ENCODE measurements around the gene CHST4. TPM values are rescaled to one million over a fixed set of nuclear protein-coding genes. Genes with fewer than 3 reads are reported as not detected.

Gene CHST4
- total and polyA plus RNA-seq, 2 of the 4 experiments (the other 2 are of a cell fraction) = not detected

DNA sequence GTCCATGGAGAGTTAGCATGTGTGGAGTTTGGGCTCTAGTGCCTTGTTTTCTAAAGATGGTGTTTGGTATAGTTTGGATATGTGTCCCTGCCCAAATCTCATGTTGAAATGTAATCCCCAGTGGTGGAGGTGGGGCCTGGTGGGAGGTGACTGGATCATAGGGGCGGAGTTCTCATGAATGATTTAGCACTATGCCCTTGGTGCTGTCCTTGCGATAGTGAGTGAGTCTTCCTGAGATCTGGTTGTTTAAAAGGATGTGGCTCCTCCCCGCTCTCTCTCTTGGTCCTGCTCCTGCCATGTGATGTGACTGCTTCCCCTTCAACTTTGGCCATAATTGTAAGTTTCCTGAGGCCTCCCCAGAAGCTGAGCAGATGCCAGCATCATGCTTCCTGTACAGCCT lies 28.2 kb upstream of the CHST4 start:
- H2AK9ac ChIP-seq (replicated peaks; ENCODE audit: low read depth, low read length, poor library complexity) = no peak overlapping the region
- no peak overlapping the region for H3K4me3 ChIP-seq (ENCODE audit: insufficient read depth, low read depth, low read length)
- H2BK5ac ChIP-seq (ENCODE audit: low read depth, low read length, poor library complexity, severe bottlenecking) = no peak overlapping the region
- H3K4me1 ChIP-seq (ENCODE audit: control insufficient read depth, insufficient read depth, low read length) = no peaks in the 10 kb centered on the region
- H3K9me3 ChIP-seq (ENCODE audit: control insufficient read depth, insufficient read depth, low read length) = no peaks in the 10 kb centered on the region
- H2BK120ac ChIP-seq (ENCODE audit: low read depth, low read length) = no peak overlapping the region
- intact Hi-C loops (cut with micrococcal nuclease) (loop anchor here (10.0 kb wide), 1 partner anchor 117 kb away; no protein-coding TSS in a partner anchor), in situ Hi-C loops (cut with MboI; ENCODE audit: low sequenced_read_pairs) (loop anchor here (25.0 kb wide), 1 partner anchor 711 kb away; no protein-coding TSS in a partner anchor), dilution Hi-C loops (cut with HindIII; ENCODE audit: low sequenced_read_pairs, unreplicated experiment) (no loop called here)
- H2AFZ ChIP-seq (replicated peaks; ENCODE audit: low read length, poor library complexity) = no peak overlapping the region
- no peaks in the 10 kb centered on the region for H3K36me3 ChIP-seq (ENCODE audit: control insufficient read depth, insufficient read depth, low read length)
- no peak overlapping the region for H2BK15ac ChIP-seq (ENCODE audit: low read depth, low read length)
- H3K23ac ChIP-seq (ENCODE audit: low read depth, low read length) = no peak overlapping the region
- H4K91ac ChIP-seq (ENCODE audit: insufficient read depth, low read depth, low read length) = no peak overlapping the region
- no peak overlapping the region for H2BK20ac ChIP-seq (ENCODE audit: low read depth, low read length)
- no CpG with 5 or more reads among the region's 3 CpGs for WGBS, 2 experiments (ENCODE audit: extremely low coverage in 2 of 2, insufficient read length in 1 of 2)
- no peak overlapping the region for H3K18ac ChIP-seq (ENCODE audit: low read depth, low read length)
- H3K14ac ChIP-seq (replicated peaks; ENCODE audit: low read depth, low read length) = no peak overlapping the region
- H4K20me1 ChIP-seq (ENCODE audit: insufficient read depth, low read length) = no peaks in the 10 kb centered on the region
- H3K27ac ChIP-seq (ENCODE audit: insufficient read depth, low read length) = no peak overlapping the region
- H3K79me1 ChIP-seq (ENCODE audit: low read depth in 1 of 2, low read length in 2 of 2) = no peaks in the 10 kb centered on the region
- no peak for ATAC-seq (ENCODE audit: low read depth)
- CTCF ChIA-PET = interaction anchor here (1.2 kb wide), 1 partner anchor 86 kb away, joined by 7 read pairs; no protein-coding TSS in a partner anchor
- H3K4me2 ChIP-seq (ENCODE audit: low read depth, low read length) = no peak overlapping the region
- no peak for DNase-seq
- no peak overlapping the region for H3K4ac ChIP-seq (ENCODE audit: low read depth, low read length)
- H3K9ac ChIP-seq (ENCODE audit: low read depth, low read length) = no peak overlapping the region
- BruUV-seq (replicated peaks) = no TSS peak
- H2AK5ac ChIP-seq (ENCODE audit: low read depth, low read length) = no peak overlapping the region
- no peak overlapping the region for H4K5ac ChIP-seq (ENCODE audit: low read depth, low read length)
- TF ChIP-seq BHLHE40 (IDR thresholded peaks at IDR 0.05; ENCODE audit: low read depth, low read length) (no peak), RCOR1 (IDR thresholded peaks at IDR 0.05; ENCODE audit: insufficient replicate concordance, low read length) (no peak), MAZ (IDR thresholded peaks at IDR 0.05; ENCODE audit: borderline replicate concordance, low read depth, low read length) (no peak), RAD21 (IDR thresholded peaks at IDR 0.05; ENCODE audit: low read length) (no peak), CHD1 (IDR thresholded peaks at IDR 0.05; ENCODE audit: low read depth, low read length) (no peak), SMC3 (IDR thresholded peaks at IDR 0.05; ENCODE audit: low read depth, low read length) (no peak), NFE2L2 (IDR thresholded peaks at IDR 0.05; ENCODE audit: low read depth, low read length) (no peak), CTCF (conservative IDR thresholded peaks at IDR 0.05; ENCODE audit: low read depth, low read length) (no peak), RFX5 (IDR thresholded peaks at IDR 0.05; ENCODE audit: low read depth, low read length) (no peak), MAFK (IDR thresholded peaks at IDR 0.05; ENCODE audit: low read depth, low read length) (no peak), USF2 (IDR thresholded peaks at IDR 0.05; ENCODE audit: low read depth, low read length) (no peak), POLR2A (IDR thresholded peaks at IDR 0.05; ENCODE audit: low read depth, low read length) (no peak), MXI1 (IDR thresholded peaks at IDR 0.05; ENCODE audit: borderline replicate concordance, low read depth, low read length) (no peak), CEBPB (IDR thresholded peaks at IDR 0.05; ENCODE audit: low read depth, low read length) (no peak), FOS (IDR thresholded peaks at IDR 0.05; ENCODE audit: low read depth, low read length) (no peak)
- TF ChIP-seq, protein P1, sequence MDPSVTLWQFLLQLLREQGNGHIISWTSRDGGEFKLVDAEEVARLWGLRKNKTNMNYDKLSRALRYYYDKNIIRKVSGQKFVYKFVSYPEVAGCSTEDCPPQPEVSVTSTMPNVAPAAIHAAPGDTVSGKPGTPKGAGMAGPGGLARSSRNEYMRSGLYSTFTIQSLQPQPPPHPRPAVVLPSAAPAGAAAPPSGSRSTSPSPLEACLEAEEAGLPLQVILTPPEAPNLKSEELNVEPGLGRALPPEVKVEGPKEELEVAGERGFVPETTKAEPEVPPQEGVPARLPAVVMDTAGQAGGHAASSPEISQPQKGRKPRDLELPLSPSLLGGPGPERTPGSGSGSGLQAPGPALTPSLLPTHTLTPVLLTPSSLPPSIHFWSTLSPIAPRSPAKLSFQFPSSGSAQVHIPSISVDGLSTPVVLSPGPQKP (IDR thresholded peaks at IDR 0.05; ENCODE audit: borderline replicate concordance, low read depth, low read length) = no peak
- no peaks in the 10 kb centered on the region; the same call in none of the 2 replicates for H3K27me3 ChIP-seq (ENCODE audit: control insufficient read depth, insufficient read depth, low read length)
- no peak overlapping the region for H3K56ac ChIP-seq (ENCODE audit: extremely low read depth, insufficient read depth, low read length)
- POLR2A ChIA-PET (ENCODE audit: unreplicated experiment) = no interaction called here
- no peaks in the 10 kb centered on the region for H3K9me1 ChIP-seq (ENCODE audit: insufficient read depth, low read length)
- no peak overlapping the region for H4K8ac ChIP-seq (ENCODE audit: low read depth in 2 of 2, low read length in 2 of 2)

Measured in IMR-90 (cell line).